GM18498 (cell line): ENCODE data around the gene FMN1.
"Not testable (repeated sequence)": the region's sequence is repeated elsewhere in the genome, so short reads cannot be mapped to it uniquely, and the experiment has no call there.

Source experiments
- ATAC-seq: cut with Tn5 transposase; IDR thresholded peaks from one replicate; pipeline ENCODE4 v1.9.1; 2021; ENCODE audit warnings: mild to moderate bottlenecking, moderate library complexity; ENCODE audit not compliant: unreplicated experiment

The FMN1 gene

DNA sequence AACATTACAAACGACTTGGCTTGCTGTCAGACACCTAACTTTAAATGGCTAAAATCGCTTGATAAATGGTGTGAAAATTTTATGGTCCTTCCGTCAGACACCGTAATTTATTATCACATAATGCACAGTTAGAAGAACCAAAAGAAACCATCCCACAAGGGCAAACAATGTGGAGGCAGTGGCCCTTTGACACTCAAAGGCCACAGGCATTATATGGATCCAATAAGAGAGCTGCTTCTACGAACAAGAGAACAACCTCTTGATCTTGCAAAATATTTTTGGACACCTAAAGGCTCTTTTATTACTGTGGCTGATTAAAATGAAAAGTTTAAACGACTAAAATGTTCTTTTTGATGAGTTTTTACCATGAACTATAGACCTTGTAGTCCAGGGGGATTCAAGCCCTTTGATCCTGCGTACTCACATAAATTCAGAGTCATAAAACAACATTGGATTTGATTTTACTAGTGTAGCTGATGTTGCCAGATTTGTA is 202.8 kb downstream of the FMN1 start:
- ATAC-seq, result no peak

DNA sequence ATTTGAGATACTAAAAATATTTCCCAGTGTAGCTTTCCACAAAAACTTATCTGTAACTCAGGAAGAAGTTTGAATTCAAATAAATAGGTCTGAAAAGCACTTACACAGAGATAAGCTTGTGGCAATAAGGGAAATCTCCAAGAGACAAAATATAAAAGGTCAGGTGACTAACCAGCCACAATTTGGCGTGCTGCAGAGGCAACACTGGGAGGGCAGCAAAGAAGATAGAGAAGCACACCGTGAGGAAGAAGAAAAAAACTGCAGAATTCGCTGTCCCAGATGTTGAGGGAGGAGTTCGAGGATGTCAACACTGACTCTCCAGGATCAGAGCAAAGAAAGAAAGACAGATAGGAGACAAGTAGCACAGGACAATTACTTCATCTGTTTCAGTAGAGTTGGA is 204.4 kb downstream of the FMN1 start:
- no peak for ATAC-seq

DNA sequence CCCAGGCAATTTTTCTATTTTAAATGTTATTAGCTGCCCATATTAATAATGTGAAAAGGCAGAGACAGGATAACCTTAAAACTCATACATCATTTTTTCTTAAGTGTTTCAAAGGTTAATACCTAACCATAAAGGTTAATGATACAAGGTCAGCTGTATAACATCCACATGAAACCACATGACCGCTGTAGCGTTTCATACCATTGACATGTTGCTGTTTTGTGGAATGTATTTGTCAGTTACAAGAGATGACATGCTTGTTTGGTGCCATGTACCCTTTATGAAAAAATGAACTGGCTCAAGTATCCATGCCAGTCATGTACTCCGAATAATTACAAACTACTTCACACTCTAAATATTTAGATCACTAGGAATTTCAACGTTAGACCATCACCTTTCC is 207.4 kb downstream of the FMN1 start:
- ATAC-seq, result no peak

DNA sequence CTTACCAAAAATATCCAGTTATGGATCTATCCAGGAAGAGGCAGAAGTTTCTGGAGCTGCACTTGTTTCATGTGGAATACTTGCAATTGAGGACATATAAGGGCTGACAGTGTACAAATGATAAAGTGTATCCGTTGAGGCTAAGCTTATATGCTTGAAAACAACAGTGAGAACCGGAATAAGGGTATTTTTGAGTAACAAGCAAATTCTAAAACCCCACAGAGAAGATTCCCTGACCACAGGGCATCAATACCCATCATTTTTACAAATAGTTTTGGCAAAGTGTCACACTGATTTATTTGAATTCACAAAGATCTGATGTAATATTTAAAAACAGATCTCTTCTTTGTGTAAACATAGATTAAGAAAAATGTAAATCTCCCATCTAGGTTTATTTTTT is 208.4 kb downstream of the FMN1 start:
- no peak for ATAC-seq

- no peak for ATAC-seq
These were observed 210.8 kb downstream of the FMN1 start for GRCh38 chr15:32983679-32984078.

DNA sequence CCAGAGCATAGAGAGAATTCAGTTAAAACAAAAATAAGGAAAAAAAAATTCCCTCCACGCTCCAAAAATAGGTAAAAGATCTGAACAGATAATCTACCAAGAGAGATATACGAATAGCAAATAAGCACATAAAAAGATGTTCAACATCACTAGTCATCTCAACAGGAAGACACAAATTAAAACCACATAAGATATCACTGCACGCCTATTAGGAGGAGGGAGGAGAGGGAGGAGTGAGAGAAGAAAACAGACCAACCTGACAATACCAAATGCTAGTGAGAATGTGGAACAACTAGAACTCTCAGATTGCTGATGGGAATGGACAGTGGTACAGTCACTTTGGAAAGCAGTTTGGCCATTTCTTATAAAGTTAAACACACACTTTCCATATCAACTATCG is 212.5 kb downstream of the FMN1 start:
- ATAC-seq, result no peak

GRCh38 chr15:32981536-32981935 is 213.0 kb downstream of the FMN1 start:
- ATAC-seq, result no peak

DNA sequence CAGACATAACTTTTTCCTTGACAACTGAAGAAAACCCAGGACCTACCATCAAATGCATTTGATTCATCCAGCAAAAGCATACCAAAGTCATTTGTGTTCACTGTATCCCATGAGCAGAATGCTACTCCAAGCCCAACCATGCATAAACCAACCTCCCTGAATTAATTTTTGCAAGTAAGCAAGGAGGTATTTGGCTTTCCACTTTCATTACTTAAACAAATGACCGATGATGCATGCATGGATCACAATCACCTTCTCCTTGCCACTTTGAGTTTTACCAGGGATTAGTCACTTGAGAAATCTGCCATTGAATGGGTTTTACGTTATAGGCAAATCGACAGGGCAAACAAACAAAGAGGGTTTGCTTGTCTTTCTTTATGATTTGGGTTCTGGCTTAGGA is 214.8 kb downstream of the FMN1 start:
- no peak for ATAC-seq

- ATAC-seq, result no peak
These were observed 217.0 kb downstream of the FMN1 start for GRCh38 chr15:32977506-32977905.

DNA sequence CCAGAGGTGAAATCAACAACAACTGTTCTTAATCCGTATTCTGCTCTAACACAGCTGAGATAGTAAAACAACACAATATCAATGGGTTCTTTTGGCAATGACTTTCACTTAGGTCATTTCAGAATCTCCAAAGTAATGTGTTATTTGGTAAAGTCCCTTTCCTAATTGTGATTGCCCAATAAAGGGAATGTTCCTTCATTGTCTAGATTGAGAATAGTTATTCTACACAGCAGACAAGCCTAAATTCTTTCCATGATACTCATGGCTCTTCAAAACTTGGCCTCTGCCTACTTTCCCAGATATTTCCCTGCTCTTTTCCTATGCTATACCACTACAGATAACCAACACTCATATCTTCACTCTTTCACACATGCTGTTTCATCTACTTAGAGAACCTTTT is 219.8 kb downstream of the FMN1 start:
- ATAC-seq, result no peak

DNA sequence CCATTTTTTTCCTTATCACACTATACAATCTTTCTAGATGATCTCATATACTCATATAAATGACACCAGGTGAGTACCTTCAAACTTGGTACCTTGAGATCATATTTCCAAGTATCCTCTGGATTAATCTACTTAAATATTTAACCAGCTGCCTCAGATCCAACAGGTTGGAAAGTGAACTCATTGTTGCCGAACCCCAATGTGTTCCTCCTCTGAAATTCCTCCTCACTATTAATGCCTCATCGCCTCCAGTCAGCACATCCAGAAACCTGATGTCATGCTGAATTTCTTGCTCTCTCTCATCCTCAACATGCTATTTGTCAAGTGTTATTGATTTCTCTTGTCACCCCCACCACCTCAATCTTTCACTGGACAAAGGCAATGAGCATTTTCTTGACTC is 221.8 kb downstream of the FMN1 start:
- no peak for ATAC-seq

DNA sequence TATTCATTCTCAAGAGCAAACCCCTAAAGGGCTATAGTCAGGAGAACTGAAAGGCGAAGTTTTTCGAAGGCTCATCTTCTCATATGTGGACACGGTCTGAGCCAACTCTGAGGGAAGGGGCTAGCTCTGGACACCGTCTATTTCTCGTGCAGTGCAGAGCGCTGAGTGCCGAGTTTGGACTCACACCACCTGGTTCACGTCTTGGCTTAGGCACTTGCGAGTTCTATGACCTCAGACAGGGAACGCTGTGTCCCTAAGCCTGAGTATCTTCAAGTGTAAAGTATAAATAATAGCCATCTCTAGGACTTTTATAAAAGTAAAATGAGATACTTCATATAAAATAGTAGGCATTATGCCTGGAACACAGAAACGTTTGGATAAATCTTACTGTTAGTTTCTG is 223.7 kb downstream of the FMN1 start:
- ATAC-seq, result no peak

GRCh38 chr15:32967521-32967920 is 227.0 kb downstream of the FMN1 start:
- ATAC-seq, result no peak

- ATAC-seq, result no peak
These were observed 228.0 kb downstream of the FMN1 start for GRCh38 chr15:32966512-32966911.

DNA sequence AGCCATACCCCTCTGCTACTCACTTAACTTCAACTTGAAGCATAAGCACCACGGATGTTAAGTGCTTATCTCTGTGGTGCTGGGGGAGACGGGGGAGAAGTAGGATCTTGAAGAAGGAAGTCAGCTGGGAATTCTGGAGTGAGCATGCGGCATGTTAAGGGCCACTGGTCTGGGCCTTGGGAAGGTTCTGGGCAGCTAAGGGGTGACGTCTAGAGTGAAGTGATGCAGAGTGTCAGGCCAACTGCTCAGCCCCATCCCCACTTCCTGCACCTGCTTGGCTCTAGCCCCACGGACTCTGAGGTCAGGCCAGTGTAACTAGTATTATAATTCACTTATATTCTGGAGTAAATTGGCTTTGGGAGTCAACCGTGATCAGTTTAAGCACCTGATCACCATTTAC is 228.6 kb downstream of the FMN1 start:
- ATAC-seq, result no peak

DNA sequence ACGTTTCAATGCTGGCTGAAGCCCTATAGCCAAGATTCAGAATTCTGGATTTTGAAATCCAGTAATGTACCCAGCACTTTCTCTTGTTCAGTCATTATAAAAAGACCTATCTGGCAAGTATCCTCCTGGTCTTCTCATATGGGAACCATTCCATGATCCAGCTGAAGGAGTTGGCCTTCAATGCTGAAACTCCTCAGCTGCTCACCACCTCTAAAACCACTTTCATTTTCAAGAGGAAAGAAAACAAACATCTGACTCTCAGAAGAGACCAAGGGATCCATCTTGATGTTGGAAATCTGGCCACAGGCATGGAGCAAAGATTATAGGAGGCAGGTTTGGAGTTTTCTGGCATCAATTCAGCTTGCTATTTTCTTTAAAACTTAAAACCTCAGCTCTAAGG is 235.4 kb downstream of the FMN1 start:
- ATAC-seq, result no peak

GRCh38 chr15:32957219-32957618 is 237.3 kb downstream of the FMN1 start:
- ATAC-seq, result no peak

- no peak for ATAC-seq
These were observed 237.8 kb downstream of the FMN1 start for GRCh38 chr15:32956711-32957110.

DNA sequence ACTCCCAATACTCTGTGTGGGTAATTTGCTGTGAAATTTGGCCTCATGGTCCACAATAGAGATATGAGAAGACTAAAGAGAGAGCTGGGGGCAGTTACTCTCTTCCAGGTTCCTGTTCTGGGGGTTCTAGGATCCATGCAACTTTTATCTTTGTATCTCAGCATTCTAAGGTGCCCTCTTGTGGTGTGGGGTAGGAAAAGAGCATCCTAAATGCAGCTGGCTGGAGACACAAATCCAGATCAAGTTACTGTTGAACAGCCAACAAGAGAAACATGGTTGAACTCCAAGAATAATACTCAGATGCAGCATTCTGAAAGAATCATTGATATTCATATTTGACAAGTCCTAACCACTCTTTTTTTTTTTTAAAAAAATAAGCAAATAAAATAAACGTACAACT is 238.5 kb downstream of the FMN1 start:
- ATAC-seq, result no peak

DNA sequence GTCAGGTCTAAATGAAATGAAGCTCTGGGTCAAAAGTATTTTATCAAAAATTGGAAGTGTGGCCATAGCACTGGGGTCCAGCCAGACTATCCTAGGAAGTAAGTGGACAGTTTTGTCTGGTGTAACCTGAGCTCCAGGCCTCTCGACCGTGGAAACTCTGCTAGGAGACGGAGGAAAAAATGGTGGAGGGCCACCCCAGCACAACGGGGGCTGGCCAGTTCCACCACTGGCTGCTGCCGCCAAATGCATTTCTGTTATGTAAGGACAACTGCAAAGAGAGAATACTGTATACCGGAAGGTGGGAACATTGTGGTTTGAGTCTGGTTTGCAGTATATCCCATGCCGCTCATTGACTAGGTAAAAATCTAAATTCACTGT is 241.0 kb downstream of the FMN1 start:
- ATAC-seq, result no peak

GRCh38 chr15:32952901-32953532 is 241.5 kb downstream of the FMN1 start:
- ATAC-seq, result no peak

DNA sequence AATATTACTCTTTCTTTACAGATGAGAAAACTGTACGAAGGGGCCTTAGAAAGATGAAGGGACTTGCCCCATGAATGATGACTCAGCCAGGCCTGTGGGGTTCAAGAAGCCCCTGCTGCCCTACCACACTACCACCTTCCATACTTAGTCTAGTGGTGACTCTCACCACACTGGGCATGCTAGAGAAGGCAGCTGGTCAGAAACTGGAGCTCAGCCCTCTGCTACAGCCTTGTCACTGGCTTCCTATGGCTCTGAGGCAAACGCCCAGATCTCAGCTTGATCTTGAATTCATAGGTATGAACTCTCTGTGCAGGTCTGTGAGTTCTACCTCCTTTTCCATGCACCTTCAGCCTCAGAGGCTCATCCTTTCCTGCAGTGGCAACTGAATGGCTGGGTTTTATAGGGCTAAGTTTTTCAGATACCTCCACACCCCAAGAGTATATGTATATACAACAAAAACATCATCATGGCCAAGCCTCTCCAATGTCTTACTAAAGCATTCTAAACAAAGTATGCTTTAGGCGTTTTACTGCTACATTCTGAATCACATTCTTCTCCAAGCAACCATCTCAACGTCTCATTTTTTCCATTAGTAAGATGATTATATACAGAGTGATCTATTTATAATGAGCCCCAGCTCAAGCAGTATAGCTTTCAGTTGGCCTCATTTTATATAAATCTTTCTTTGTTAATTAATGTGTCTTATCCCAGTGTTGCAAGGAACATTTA is 242.6 kb downstream of the FMN1 start:
- no peak for ATAC-seq

DNA sequence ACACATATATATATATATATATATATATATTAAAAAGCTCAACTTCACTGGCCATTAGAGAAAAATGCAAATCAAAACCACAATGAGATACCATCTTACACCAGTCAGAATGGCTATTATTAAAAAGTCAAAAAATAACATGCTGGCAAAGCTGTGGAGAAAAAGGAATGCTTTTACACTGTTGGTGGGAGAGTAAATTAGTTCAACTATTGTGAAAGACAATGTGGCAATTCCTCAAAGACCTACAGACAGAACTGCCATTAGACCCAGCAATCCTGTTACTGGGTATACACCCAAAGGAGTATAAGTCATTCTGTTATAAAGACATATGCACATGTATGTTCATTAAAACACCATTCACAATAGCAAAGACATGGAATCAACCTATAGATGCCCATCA is 244.5 kb downstream of the FMN1 start:
- not testable (repeated sequence) for ATAC-seq
